ENCODE results near the gene TCL1B. TPM values are rescaled to one million over a fixed set of nuclear protein-coding genes. Genes with fewer than 3 reads are reported as not detected.

Gene TCL1B
- total and polyA plus RNA-seq, 4 donors: 0.19 TPM; not detected in 3

DNA sequence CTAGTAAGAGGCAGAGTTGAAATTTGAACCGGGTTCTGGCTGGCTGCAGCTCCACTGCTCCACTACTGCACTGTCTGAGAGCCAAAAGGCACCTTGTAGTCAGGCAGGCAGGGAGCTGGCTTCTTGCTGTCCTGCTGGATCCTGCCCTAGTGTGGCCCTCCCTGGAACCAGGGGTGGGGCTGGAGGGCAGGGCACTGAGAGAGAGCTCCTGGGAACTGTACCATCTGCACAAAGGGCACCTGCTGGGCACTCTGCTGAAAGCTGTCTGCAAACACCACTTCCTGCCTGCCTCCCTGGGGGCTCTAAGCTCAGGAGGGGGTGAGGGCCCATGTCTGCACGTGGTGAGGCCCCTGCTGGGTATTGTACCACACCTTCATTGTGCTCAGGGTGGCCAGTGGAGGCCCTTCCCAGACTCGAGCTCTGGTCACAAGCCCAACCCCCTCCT lies 19.0 kb upstream of the TCL1B start:
- TF ChIP-seq FOXA1 (IDR thresholded peaks at IDR 0.05) (no peak), HNF4A (conservative IDR thresholded peaks at IDR 0.05) (no peak), MAX (IDR thresholded peaks at IDR 0.05) (no peak), JUND (IDR thresholded peaks at IDR 0.05) (no peak), SP1 (IDR thresholded peaks at IDR 0.05) (no peak), FOXA2 (IDR thresholded peaks at IDR 0.05) (no peak), NR2F2 (IDR thresholded peaks at IDR 0.05) (no peak), ATF3 (IDR thresholded peaks at IDR 0.05) (no peak), RAD21 (IDR thresholded peaks at IDR 0.05) (no peak), YY1 (IDR thresholded peaks at IDR 0.05) (no peak)
- Histone ChIP-seq H3K27me3 (ENCODE audit: control insufficient read depth in 4 of 4, insufficient read depth in 4 of 4, low read length in 3 of 4) (no peaks in the 10 kb centered on the region), H3K36me3 (ENCODE audit: control insufficient read depth in 4 of 4, insufficient read depth in 3 of 4, low read depth in 1 of 4, low read length in 3 of 4) (no peaks in the 10 kb centered on the region), H3K9ac (ENCODE audit: low read depth in 1 of 2, low read length in 2 of 2) (no peak overlapping the region), H3K27ac (ENCODE audit: low read depth in 1 of 2, low read length in 2 of 2) (no peak overlapping the region), H3K4me3 (ENCODE audit: low read depth in 1 of 3, low read length in 3 of 3) (no peak overlapping the region), H3K4me1 (ENCODE audit: control insufficient read depth in 4 of 4, insufficient read depth in 4 of 4, low read length in 3 of 4) (peaks cover 0 to 9% (median 2%) of the 10 kb centered on the region in 4 donors), H3K9me3 (ENCODE audit: control insufficient read depth in 4 of 4, low read length in 3 of 4) (no peaks in the 10 kb centered on the region)
- DNase-seq (ENCODE audit: low spot score): no peak
- 56% methylated on average over 3 of the region's 3 CpGs for WGBS

DNA sequence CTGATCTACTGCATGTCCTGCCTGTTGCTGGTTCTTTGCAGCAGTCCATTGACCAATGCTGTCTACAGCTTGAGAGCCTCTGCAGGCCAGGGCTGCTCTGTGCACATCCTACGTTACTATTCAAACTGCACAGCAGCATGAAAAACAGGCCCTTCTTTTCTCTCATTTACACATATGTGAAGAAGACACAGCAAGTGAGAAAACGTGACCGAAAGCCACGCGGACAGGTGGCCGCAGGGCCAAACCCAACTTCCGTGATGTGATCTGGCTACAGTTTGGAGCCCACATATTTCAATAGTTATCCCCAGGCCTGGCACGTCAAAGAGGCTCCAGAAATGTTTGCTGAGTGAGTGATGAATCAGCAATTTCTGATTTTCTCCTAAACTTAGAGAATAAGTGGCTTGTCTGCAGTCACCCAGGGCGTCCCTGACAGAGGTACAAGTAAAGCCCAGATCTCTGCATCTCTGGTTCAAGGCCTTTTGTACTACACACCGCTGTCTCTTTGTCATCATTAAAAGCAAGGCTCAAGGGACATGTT lies 17.9 kb upstream of the TCL1B start:
- TF ChIP-seq RAD21 (IDR thresholded peaks at IDR 0.05) (no peak), GABPA (IDR thresholded peaks at IDR 0.05 in 1 of 2, conservative IDR thresholded peaks at IDR 0.05 in 1 of 2) (no peak), HNF4G (IDR thresholded peaks at IDR 0.05) (no peak), FOXA1 (IDR thresholded peaks at IDR 0.05) (no peak), NR2F2 (IDR thresholded peaks at IDR 0.05) (no peak), JUND (IDR thresholded peaks at IDR 0.05) (no peak), ATF3 (IDR thresholded peaks at IDR 0.05) (no peak), YY1 (IDR thresholded peaks at IDR 0.05) (no peak), MAX (IDR thresholded peaks at IDR 0.05) (no peak), SP1 (IDR thresholded peaks at IDR 0.05) (no peak), TAF1 (conservative IDR thresholded peaks at IDR 0.05) (no peak), HNF4A (conservative IDR thresholded peaks at IDR 0.05) (no peak), EGR1 (IDR thresholded peaks at IDR 0.05; ENCODE audit: low read depth in 2 of 2) (no peak), RXRA (IDR thresholded peaks at IDR 0.05) (no peak), FOXA2 (IDR thresholded peaks at IDR 0.05) (no peak)
- TF ChIP-seq, protein P1, sequence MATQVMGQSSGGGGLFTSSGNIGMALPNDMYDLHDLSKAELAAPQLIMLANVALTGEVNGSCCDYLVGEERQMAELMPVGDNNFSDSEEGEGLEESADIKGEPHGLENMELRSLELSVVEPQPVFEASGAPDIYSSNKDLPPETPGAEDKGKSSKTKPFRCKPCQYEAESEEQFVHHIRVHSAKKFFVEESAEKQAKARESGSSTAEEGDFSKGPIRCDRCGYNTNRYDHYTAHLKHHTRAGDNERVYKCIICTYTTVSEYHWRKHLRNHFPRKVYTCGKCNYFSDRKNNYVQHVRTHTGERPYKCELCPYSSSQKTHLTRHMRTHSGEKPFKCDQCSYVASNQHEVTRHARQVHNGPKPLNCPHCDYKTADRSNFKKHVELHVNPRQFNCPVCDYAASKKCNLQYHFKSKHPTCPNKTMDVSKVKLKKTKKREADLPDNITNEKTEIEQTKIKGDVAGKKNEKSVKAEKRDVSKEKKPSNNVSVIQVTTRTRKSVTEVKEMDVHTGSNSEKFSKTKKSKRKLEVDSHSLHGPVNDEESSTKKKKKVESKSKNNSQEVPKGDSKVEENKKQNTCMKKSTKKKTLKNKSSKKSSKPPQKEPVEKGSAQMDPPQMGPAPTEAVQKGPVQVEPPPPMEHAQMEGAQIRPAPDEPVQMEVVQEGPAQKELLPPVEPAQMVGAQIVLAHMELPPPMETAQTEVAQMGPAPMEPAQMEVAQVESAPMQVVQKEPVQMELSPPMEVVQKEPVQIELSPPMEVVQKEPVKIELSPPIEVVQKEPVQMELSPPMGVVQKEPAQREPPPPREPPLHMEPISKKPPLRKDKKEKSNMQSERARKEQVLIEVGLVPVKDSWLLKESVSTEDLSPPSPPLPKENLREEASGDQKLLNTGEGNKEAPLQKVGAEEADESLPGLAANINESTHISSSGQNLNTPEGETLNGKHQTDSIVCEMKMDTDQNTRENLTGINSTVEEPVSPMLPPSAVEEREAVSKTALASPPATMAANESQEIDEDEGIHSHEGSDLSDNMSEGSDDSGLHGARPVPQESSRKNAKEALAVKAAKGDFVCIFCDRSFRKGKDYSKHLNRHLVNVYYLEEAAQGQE (IDR thresholded peaks at IDR 0.05): no peak
- TF ChIP-seq, protein P2, sequence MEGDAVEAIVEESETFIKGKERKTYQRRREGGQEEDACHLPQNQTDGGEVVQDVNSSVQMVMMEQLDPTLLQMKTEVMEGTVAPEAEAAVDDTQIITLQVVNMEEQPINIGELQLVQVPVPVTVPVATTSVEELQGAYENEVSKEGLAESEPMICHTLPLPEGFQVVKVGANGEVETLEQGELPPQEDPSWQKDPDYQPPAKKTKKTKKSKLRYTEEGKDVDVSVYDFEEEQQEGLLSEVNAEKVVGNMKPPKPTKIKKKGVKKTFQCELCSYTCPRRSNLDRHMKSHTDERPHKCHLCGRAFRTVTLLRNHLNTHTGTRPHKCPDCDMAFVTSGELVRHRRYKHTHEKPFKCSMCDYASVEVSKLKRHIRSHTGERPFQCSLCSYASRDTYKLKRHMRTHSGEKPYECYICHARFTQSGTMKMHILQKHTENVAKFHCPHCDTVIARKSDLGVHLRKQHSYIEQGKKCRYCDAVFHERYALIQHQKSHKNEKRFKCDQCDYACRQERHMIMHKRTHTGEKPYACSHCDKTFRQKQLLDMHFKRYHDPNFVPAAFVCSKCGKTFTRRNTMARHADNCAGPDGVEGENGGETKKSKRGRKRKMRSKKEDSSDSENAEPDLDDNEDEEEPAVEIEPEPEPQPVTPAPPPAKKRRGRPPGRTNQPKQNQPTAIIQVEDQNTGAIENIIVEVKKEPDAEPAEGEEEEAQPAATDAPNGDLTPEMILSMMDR (IDR thresholded peaks at IDR 0.05; ENCODE audit: low read depth, low read length, missing input control): no peak
- TF ChIP-seq, protein P3, sequence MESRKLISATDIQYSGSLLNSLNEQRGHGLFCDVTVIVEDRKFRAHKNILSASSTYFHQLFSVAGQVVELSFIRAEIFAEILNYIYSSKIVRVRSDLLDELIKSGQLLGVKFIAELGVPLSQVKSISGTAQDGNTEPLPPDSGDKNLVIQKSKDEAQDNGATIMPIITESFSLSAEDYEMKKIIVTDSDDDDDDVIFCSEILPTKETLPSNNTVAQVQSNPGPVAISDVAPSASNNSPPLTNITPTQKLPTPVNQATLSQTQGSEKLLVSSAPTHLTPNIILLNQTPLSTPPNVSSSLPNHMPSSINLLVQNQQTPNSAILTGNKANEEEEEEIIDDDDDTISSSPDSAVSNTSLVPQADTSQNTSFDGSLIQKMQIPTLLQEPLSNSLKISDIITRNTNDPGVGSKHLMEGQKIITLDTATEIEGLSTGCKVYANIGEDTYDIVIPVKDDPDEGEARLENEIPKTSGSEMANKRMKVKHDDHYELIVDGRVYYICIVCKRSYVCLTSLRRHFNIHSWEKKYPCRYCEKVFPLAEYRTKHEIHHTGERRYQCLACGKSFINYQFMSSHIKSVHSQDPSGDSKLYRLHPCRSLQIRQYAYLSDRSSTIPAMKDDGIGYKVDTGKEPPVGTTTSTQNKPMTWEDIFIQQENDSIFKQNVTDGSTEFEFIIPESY (IDR thresholded peaks at IDR 0.05): no peak
- Histone ChIP-seq H3K36me3 (ENCODE audit: control insufficient read depth in 4 of 4, insufficient read depth in 3 of 4, low read depth in 1 of 4, low read length in 3 of 4) (no peaks in the 10 kb centered on the region), H3K4me1 (ENCODE audit: control insufficient read depth in 4 of 4, insufficient read depth in 4 of 4, low read length in 3 of 4) (peaks cover 0 to 3% (median 1%) of the 10 kb centered on the region in 4 donors), H3K27ac (ENCODE audit: low read depth in 1 of 2, low read length in 2 of 2) (no peak overlapping the region), H3K9me3 (ENCODE audit: control insufficient read depth in 4 of 4, low read length in 3 of 4) (no peaks in the 10 kb centered on the region), H3K27me3 (ENCODE audit: control insufficient read depth in 4 of 4, insufficient read depth in 4 of 4, low read length in 3 of 4) (no peaks in the 10 kb centered on the region), H3K9ac (ENCODE audit: low read depth in 1 of 2, low read length in 2 of 2) (no peak overlapping the region), H3K4me3 (ENCODE audit: low read depth in 1 of 3, low read length in 3 of 3) (no peak overlapping the region)
- DNase-seq (ENCODE audit: low spot score): no peak
- 85% methylated on average over 10 of the region's 10 CpGs for WGBS

Data from liver (tissue), 9 donors.